GM19452 (cell line): ENCODE results near the gene CKB.

Source experiments
- ATAC-seq: cut with Tn5 transposase; IDR thresholded peaks from one replicate; pipeline ENCODE4 v1.9.1; 2021; ENCODE audit not compliant: unreplicated experiment

Gene CKB

GRCh38 chr14:103539056-103539825 lies 16.6 kb upstream of the CKB start:
- no peak for ATAC-seq

- ATAC-seq = no peak
These were observed 15.8 kb upstream of the CKB start for GRCh38 chr14:103538291-103539055.

GRCh38 chr14:103537175-103537990 lies 14.8 kb upstream of the CKB start:
- no peak for ATAC-seq

GRCh38 chr14:103536693-103537092 lies 14.1 kb upstream of the CKB start:
- no peak for ATAC-seq

GRCh38 chr14:103535891-103536565 lies 13.4 kb upstream of the CKB start:
- no peak for ATAC-seq

- no peak for ATAC-seq
These were observed 12.7 kb upstream of the CKB start for GRCh38 chr14:103535081-103535890.

GRCh38 chr14:103534576-103535061 lies 12.0 kb upstream of the CKB start:
- ATAC-seq = no peak

- ATAC-seq = no peak
These were observed 11.5 kb upstream of the CKB start for GRCh38 chr14:103533999-103534575.

GRCh38 chr14:103533137-103533998 lies 10.7 kb upstream of the CKB start:
- ATAC-seq = no peak

GRCh38 chr14:103532216-103533136 lies 9.8 kb upstream of the CKB start:
- ATAC-seq = no peak

- ATAC-seq = no peak
These were observed 9.0 kb upstream of the CKB start for GRCh38 chr14:103531421-103532215.

GRCh38 chr14:103530831-103531230 lies 8.2 kb upstream of the CKB start:
- no peak for ATAC-seq

GRCh38 chr14:103530390-103530789 lies 7.8 kb upstream of the CKB start:
- ATAC-seq = no peak

GRCh38 chr14:103529383-103530365 lies 7.0 kb upstream of the CKB start:
- ATAC-seq = no peak

- ATAC-seq = peak; percentile 40
These were observed 6.2 kb upstream of the CKB start, which contains the start of gene TRMT61A for GRCh38 chr14:103528587-103529382. TRMT61A (plus strand) TSS chr14:103529196; CDS start chr14:103529979, 783 bp downstream.
